Left renal pelvis (tissue), 4 donors: Measurements from ENCODE around the gene KCNK13. TPM values are rescaled to one million over a fixed set of nuclear protein-coding genes. Genes with fewer than 3 reads are reported as not detected.
"Not testable (repeated sequence)": the region's sequence is repeated elsewhere in the genome, so short reads cannot be mapped to it uniquely, and the experiment has no call there.

Experiments used
- DNase-seq, 4 donors: peaks; one replicate each; pipeline ENCODE4 v3.0.0-alpha.2; 2013; ENCODE audit warnings: low read depth in 4 of 4, low spot score in 3 of 4
- polyA plus RNA-seq, 4 donors: library from polyadenylated mRNA; unstranded; fragments of 120-200 nt; gene quantifications; one replicate each; pipeline ENCODE4 v1.2.1, GENCODE V29; 2013; ENCODE audit not compliant: insufficient read length in 4 of 4

Gene KCNK13
- polyA plus RNA-seq = under 1 TPM; 0.08 to 0.23 (median 0.22) TPM

GRCh38 chr14:90061685-90062126, at the start of gene KCNK13:
Gene KCNK13 (plus strand): TSS chr14:90061994. CDS start chr14:90062206, 212 bp downstream.
- DNase-seq = no peak

- DNase-seq = no peak
Observed at GRCh38 chr14:90017371-90017770, 44.4 kb upstream of the KCNK13 start.

- no peak for DNase-seq
Observed at GRCh38 chr14:90019824-90020523, 41.8 kb upstream of the KCNK13 start.

- no peak for DNase-seq
Observed at GRCh38 chr14:90023176-90023896, 38.5 kb upstream of the KCNK13 start.

- DNase-seq = no peak
Observed at GRCh38 chr14:90024910-90025309, 36.9 kb upstream of the KCNK13 start.

- DNase-seq = not testable (repeated sequence)
Observed at GRCh38 chr14:90026608-90027007, 35.2 kb upstream of the KCNK13 start.

GRCh38 chr14:90027842-90028241, 34.0 kb upstream of the KCNK13 start:
- DNase-seq = no peak

GRCh38 chr14:90034156-90034555, 27.6 kb upstream of the KCNK13 start:
- no peak for DNase-seq

- DNase-seq = no peak
Observed at GRCh38 chr14:90034835-90035525, 26.8 kb upstream of the KCNK13 start.

- DNase-seq = no peak
Observed at GRCh38 chr14:90039253-90040010, 22.4 kb upstream of the KCNK13 start.

- DNase-seq = no peak
Observed at GRCh38 chr14:90040411-90040810, 21.4 kb upstream of the KCNK13 start.

GRCh38 chr14:90042496-90043252, 19.1 kb upstream of the KCNK13 start:
- DNase-seq = no peak

- no peak for DNase-seq
Observed at GRCh38 chr14:90045616-90046015, 16.2 kb upstream of the KCNK13 start.

- DNase-seq = no peak
Observed at GRCh38 chr14:90049390-90049789, 12.4 kb upstream of the KCNK13 start.

GRCh38 chr14:90050271-90050670, 11.5 kb upstream of the KCNK13 start:
- no peak for DNase-seq

- DNase-seq = no peak
Observed at GRCh38 chr14:90053044-90053443, 8.8 kb upstream of the KCNK13 start.

- DNase-seq = no peak
Observed at GRCh38 chr14:90054803-90055202, 7.0 kb upstream of the KCNK13 start.

GRCh38 chr14:90056826-90057225, 5.0 kb upstream of the KCNK13 start:
- DNase-seq = no peak

- no peak for DNase-seq
Observed at GRCh38 chr14:90058876-90059458, 2.8 kb upstream of the KCNK13 start.
